H9 (cell line): ENCODE data around the gene ZNF77. TPM values are rescaled to one million over a fixed set of nuclear protein-coding genes. Genes with fewer than 3 reads are reported as not detected.

Experiments used
- DNase-seq: peaks from one replicate; pipeline ENCODE4 v3.0.0-alpha.2; 2017
- H2AFZ ChIP-seq: one replicate; pipeline ENCODE4 v1.6.1; 2013; ENCODE audit warnings: mild to moderate bottlenecking, low read length, control low read depth, moderate library complexity
- H2AK5ac ChIP-seq: 2 replicates; pipeline ENCODE4 v1.6.1; 2013; ENCODE audit warnings: low read length, control low read depth, mixed read lengths; ENCODE audit not compliant: insufficient read length
- H2BK120ac ChIP-seq: one replicate; pipeline ENCODE4 v1.6.1; 2013; ENCODE audit warnings: low read depth, mild to moderate bottlenecking, low read length, control low read depth, inconsistent platforms; ENCODE audit not compliant: poor library complexity, severe bottlenecking
- H2BK12ac ChIP-seq: 2 replicates; pipeline ENCODE4 v1.6.1; 2013; ENCODE audit warnings: low read length, control low read depth, mixed read lengths, low read depth; ENCODE audit not compliant: insufficient read length
- H2BK15ac ChIP-seq: 2 replicates; pipeline ENCODE4 v1.6.1; 2013; ENCODE audit warnings: low read depth, low read length, control low read depth
- H2BK20ac ChIP-seq: one replicate; pipeline ENCODE4 v1.6.1; 2013; ENCODE audit warnings: low read depth, mild to moderate bottlenecking, low read length, control low read depth, inconsistent platforms; ENCODE audit not compliant: poor library complexity, severe bottlenecking
- H2BK5ac ChIP-seq: 2 replicates; pipeline ENCODE4 v1.6.1; 2013; ENCODE audit warnings: low read length, control low read depth, mixed read lengths; ENCODE audit not compliant: insufficient read length
- H3K14ac ChIP-seq: 2 replicates; pipeline ENCODE4 v1.6.1; 2013; ENCODE audit warnings: low read length, control low read depth; ENCODE audit not compliant: insufficient read depth
- H3K18ac ChIP-seq: 2 replicates; pipeline ENCODE4 v1.6.1; 2013; ENCODE audit warnings: low read depth, mild to moderate bottlenecking, mixed read lengths, low read length, control low read depth; ENCODE audit not compliant: insufficient read length
- H3K23ac ChIP-seq: 2 replicates; pipeline ENCODE4 v1.6.1; 2013; ENCODE audit warnings: low read length, control low read depth, mixed read lengths, low read depth; ENCODE audit not compliant: insufficient read length
- H3K23me2 ChIP-seq: 2 replicates; pipeline ENCODE4 v1.6.1; 2013; ENCODE audit warnings: low read depth, mild to moderate bottlenecking, mixed read lengths, low read length, control low read depth; ENCODE audit not compliant: insufficient read length, poor library complexity, severe bottlenecking
- H3K27ac ChIP-seq: 2 replicates; pipeline ENCODE4 v1.5.1; 2013; ENCODE audit warnings: low read length, control low read depth, mixed read lengths, low read depth; ENCODE audit not compliant: insufficient read length
- H3K27me3 ChIP-seq: 2 replicates; pipeline ENCODE4 v1.6.1; 2013; ENCODE audit warnings: low read length, control low read depth, inconsistent platforms; ENCODE audit not compliant: insufficient read depth
- H3K4ac ChIP-seq: 2 replicates; pipeline ENCODE4 v1.6.1; 2013; ENCODE audit warnings: low read depth, mild to moderate bottlenecking, control low read depth, inconsistent platforms, low read length, moderate library complexity
- H3K4me1 ChIP-seq: 2 replicates; pipeline ENCODE4 v1.6.1; 2013; ENCODE audit warnings: low read length, control low read depth, inconsistent platforms; ENCODE audit not compliant: insufficient read depth
- H3K4me2 ChIP-seq: 2 replicates; pipeline ENCODE4 v1.6.1; 2013; ENCODE audit warnings: low read length, control low read depth, mixed read lengths; ENCODE audit not compliant: insufficient read length, insufficient read depth
- H3K56ac ChIP-seq: 2 replicates; pipeline ENCODE4 v1.6.1; 2013; ENCODE audit warnings: low read depth, mild to moderate bottlenecking, mixed read lengths, low read length, control low read depth; ENCODE audit not compliant: insufficient read length
- H3K79me1 ChIP-seq: 2 replicates; pipeline ENCODE4 v1.6.1; 2013; ENCODE audit warnings: low read depth, mild to moderate bottlenecking, moderate library complexity, low read length, control low read depth, inconsistent platforms; ENCODE audit not compliant: insufficient read depth, poor library complexity, severe bottlenecking
- H3K79me2 ChIP-seq: 2 replicates; pipeline ENCODE4 v1.6.1; 2013; ENCODE audit warnings: low read length, control low read depth, inconsistent platforms; ENCODE audit not compliant: insufficient read depth
- H3K9ac ChIP-seq: 2 replicates; pipeline ENCODE4 v1.6.1; 2013; ENCODE audit warnings: low read length, control low read depth, mixed read lengths; ENCODE audit not compliant: insufficient read length; ENCODE audit errors: extremely low read depth
- H3K9me3 ChIP-seq: one replicate; pipeline ENCODE4 v1.6.1; 2013; ENCODE audit warnings: low read depth, low read length, inconsistent platforms; ENCODE audit not compliant: control insufficient read depth
- H3T11ph ChIP-seq: one replicate; pipeline ENCODE4 v1.6.1; 2013; ENCODE audit warnings: mild to moderate bottlenecking, low read length, control low read depth, inconsistent platforms
- H4K20me1 ChIP-seq: one replicate; pipeline ENCODE4 v1.6.1; 2013; ENCODE audit not compliant: control insufficient read depth, insufficient read length, insufficient read depth
- H4K5ac ChIP-seq: 2 replicates; pipeline ENCODE4 v1.6.1; 2013; ENCODE audit warnings: low read depth, mild to moderate bottlenecking, mixed read lengths, low read length, control low read depth; ENCODE audit not compliant: insufficient read length
- H4K8ac ChIP-seq: replicated peaks from 2 replicates; pipeline ENCODE4 v1.6.1; 2013; ENCODE audit warnings: low read length, control low read depth, mixed read lengths, low read depth; ENCODE audit not compliant: insufficient read length
- H4K91ac ChIP-seq: 2 replicates; pipeline ENCODE4 v1.6.1; 2013; ENCODE audit warnings: low read depth, mild to moderate bottlenecking, moderate library complexity, mixed read lengths, low read length, control low read depth; ENCODE audit not compliant: insufficient read length
- H3K27ac Mint-ChIP-seq, 3 experiments: 2 replicates in 2 of 3; 3 replicates in 1 of 3; pipeline ENCODE4 v1.8.0; 2020 to 2021; ENCODE audit warnings: mixed read lengths in 3 of 3, mild to moderate bottlenecking in 1 of 3, moderate library complexity in 1 of 3
- H3K27me3 Mint-ChIP-seq: 2 replicates; pipeline ENCODE4 v1.8.0; 2021; ENCODE audit warnings: low read depth, mild to moderate bottlenecking, moderate library complexity, mixed read lengths
- H3K36me3 Mint-ChIP-seq, 3 experiments: 2 replicates in 2 of 3; 3 replicates in 1 of 3; pipeline ENCODE4 v1.8.0; 2020 to 2021; ENCODE audit warnings: low read depth in 3 of 3, mixed read lengths in 3 of 3; ENCODE audit not compliant: insufficient read depth in 1 of 3
- H3K4me1 Mint-ChIP-seq, 2 experiments: 2 replicates each; pipeline ENCODE4 v1.8.0; 2020; ENCODE audit warnings: mixed read lengths in 2 of 2
- H3K4me3 Mint-ChIP-seq, 2 experiments: 2 replicates in 1 of 2; 3 replicates in 1 of 2; pipeline ENCODE4 v1.8.0; 2020 to 2021; ENCODE audit warnings: mild to moderate bottlenecking in 2 of 2, mixed read lengths in 2 of 2, moderate library complexity in 1 of 2
- H3K9me3 Mint-ChIP-seq, 2 experiments: 2 replicates in 1 of 2; 3 replicates in 1 of 2; pipeline ENCODE4 v1.8.0; 2020; ENCODE audit warnings: mild to moderate bottlenecking in 2 of 2, mixed read lengths in 2 of 2, moderate library complexity in 1 of 2
- WGBS: extraction: QIAGEN DNeasy Blood & Tissue Kit; methylation state at CpG from one replicate; pipeline ENCODE4 v1.1.7; 2013; ENCODE audit warnings: missing lambda C conversion rate, low lambda C conversion rate, mixed read lengths; ENCODE audit not compliant: insufficient read length; ENCODE audit errors: extremely low coverage; 5-methylcytosine and 5-hydroxymethylcytosine counted together
- total RNA-seq: library from RNA; stranded (reverse); gene quantifications from 2 replicates; pipeline ENCODE4 v1.2.1, GENCODE V29; 2021
- TF ChIP-seq, protein P1 (sequence below): fragments of 200-600 bp; sonication (generic); conservative IDR thresholded peaks from 3 replicates; pipeline ENCODE4 v1.8.0; 2021; ENCODE audit warnings: antibody characterized with exemption, mild to moderate bottlenecking

Gene ZNF77
- total RNA-seq, 1 experiment from 2014 or later, result 4.6 TPM

DNA sequence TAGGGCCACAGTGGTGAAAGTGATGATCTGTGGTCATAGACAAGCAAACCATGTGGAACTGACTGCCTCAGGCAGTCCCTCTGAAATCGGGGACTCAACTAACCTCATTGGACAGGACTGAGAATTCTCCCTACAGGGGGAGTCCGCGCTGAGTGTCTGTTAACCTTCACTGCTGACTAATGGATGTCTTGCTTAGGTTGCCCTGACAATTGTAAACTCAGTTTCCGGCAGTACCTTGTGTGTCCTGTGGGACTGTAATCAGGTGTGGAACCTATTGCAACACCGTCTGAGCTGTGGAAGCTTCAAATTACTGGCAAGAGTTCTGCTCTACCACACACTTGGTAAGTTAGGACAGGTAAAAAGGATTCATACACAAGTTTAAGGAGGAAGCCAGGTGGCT is 21.8 kb downstream of the ZNF77 start:
- no peak overlapping the region for H3K18ac ChIP-seq
- H2BK120ac ChIP-seq, result no peak overlapping the region
- peaks cover 7% of the 10 kb centered on the region for H3K9me3 ChIP-seq
- H4K91ac ChIP-seq, result no peak overlapping the region
- no peaks in the 10 kb centered on the region for H4K20me1 ChIP-seq
- no peak overlapping the region for H2BK15ac ChIP-seq
- H2BK5ac ChIP-seq, result no peak overlapping the region
- no peak overlapping the region for H2BK20ac ChIP-seq
- no peaks in the 10 kb centered on the region for H3K79me2 ChIP-seq
- no peak overlapping the region for H2BK12ac ChIP-seq
- no peaks in the 10 kb centered on the region for H3K23me2 ChIP-seq
- peak; percentile 49 for DNase-seq
- TF ChIP-seq, protein P1, sequence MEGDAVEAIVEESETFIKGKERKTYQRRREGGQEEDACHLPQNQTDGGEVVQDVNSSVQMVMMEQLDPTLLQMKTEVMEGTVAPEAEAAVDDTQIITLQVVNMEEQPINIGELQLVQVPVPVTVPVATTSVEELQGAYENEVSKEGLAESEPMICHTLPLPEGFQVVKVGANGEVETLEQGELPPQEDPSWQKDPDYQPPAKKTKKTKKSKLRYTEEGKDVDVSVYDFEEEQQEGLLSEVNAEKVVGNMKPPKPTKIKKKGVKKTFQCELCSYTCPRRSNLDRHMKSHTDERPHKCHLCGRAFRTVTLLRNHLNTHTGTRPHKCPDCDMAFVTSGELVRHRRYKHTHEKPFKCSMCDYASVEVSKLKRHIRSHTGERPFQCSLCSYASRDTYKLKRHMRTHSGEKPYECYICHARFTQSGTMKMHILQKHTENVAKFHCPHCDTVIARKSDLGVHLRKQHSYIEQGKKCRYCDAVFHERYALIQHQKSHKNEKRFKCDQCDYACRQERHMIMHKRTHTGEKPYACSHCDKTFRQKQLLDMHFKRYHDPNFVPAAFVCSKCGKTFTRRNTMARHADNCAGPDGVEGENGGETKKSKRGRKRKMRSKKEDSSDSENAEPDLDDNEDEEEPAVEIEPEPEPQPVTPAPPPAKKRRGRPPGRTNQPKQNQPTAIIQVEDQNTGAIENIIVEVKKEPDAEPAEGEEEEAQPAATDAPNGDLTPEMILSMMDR, result peak; percentile 37; the same call in 2 of the 3 replicates
- no peak overlapping the region for H2AFZ ChIP-seq
- H3K4me2 ChIP-seq, result no peak overlapping the region
- no peak overlapping the region for H3K23ac ChIP-seq
- no peak overlapping the region for H3T11ph ChIP-seq
- Mint-ChIP-seq H3K36me3 (peaks cover 19 to 25% (median 19%) of the 10 kb centered on the region in 3 experiments), H3K27me3 (no peaks in the 10 kb centered on the region; the same call in 1 of the 2 replicates), H3K27ac (peak overlapping the region in 2 of 3 experiments; percentile 40 to 51; a peak in 2 of 7 replicates), H3K9me3 (peaks cover 9 to 14% of the 10 kb centered on the region in 2 experiments; a peak in 4 of 5 replicates), H3K4me1 (peaks cover 11 to 14% of the 10 kb centered on the region in 2 experiments), H3K4me3 (no peak overlapping the region)
- WGBS, result no CpG with 5 or more reads among the region's 5 CpGs
- H3K9ac ChIP-seq, result no peak overlapping the region
- no peak overlapping the region for H3K4ac ChIP-seq
- H3K27ac ChIP-seq, result no peak overlapping the region
- no peaks in the 10 kb centered on the region for H3K79me1 ChIP-seq
- H3K14ac ChIP-seq, result no peak overlapping the region
- no peaks in the 10 kb centered on the region for H3K27me3 ChIP-seq
- no peaks in the 10 kb centered on the region for H3K4me1 ChIP-seq
- no peak overlapping the region for H3K56ac ChIP-seq
- no peak overlapping the region for H2AK5ac ChIP-seq
- no peak overlapping the region for H4K8ac ChIP-seq
- H4K5ac ChIP-seq, result no peak overlapping the region
